ENCODE data around the gene CADM2.

The CADM2 gene

DNA sequence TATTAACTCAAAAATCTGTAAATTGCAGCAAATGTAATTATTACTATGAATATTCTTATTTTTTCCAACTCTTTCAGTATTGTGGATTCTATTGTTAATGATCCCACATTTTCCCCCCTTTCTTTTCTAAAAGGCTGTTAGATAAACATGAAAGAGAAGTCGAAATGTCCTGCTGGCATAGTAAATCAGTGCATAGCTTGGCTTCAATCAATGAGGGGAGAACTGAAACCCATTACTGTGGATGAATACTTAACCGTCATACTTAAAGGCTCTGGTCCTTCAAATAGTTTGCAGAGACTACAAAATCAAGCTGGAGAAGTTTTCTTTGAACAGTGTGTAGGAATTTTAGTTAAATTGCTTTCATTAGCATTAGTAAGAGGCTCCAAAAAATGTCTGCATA lies 667.9 kb downstream of the CADM2 start:
- H3K9me3 ChIP-seq (ENCODE audit: low read depth, low read length) = no peaks in the 10 kb centered on the region
- TF ChIP-seq POLR2AphosphoS5 (IDR thresholded peaks at IDR 0.05; ENCODE audit: borderline replicate concordance, low read depth, low read length) (no peak), FOXP2 (optimal IDR thresholded peaks at IDR 0.05; ENCODE audit: control extremely low read depth, extremely low read length, insufficient read depth) (no peak), EZH2 (IDR thresholded peaks at IDR 0.05) (no peak)
- DNase-seq (ENCODE audit: low read depth, low spot score) = no peak
- H3K36me3 ChIP-seq (ENCODE audit: insufficient read depth, low read length) = no peaks in the 10 kb centered on the region
- no peak overlapping the region for H3K9ac ChIP-seq (ENCODE audit: insufficient read length)
- H3K27ac ChIP-seq = no peak overlapping the region
- no peak overlapping the region for H3K4me3 ChIP-seq

DNA sequence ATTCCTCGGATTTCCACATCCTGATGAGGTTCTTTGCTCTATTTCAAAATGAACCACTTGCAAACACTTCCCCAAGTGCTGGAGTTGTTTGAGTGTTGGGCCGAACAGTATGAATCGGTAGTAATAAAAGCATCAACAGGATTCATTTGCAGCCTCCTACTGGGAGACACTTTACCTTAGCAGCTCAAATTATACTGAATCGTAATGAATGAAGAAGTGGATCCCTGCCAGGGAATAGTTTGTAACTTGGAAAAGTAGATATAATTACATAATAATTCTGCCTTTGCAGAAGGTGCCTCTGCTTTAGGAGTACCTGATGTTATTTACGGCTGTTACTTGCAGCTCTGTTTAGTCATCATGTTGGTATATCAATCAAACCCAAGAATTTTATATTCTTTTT lies 669.1 kb downstream of the CADM2 start:
- DNase-seq (ENCODE audit: low read depth, low spot score) = no peak
- Histone ChIP-seq H3K9me3 (ENCODE audit: low read depth, low read length) (no peaks in the 10 kb centered on the region), H3K36me3 (ENCODE audit: insufficient read depth, low read length) (no peaks in the 10 kb centered on the region), H3K27ac (no peak overlapping the region), H3K9ac (ENCODE audit: insufficient read length) (no peak overlapping the region), H3K4me3 (no peak overlapping the region)
- no peak for TF ChIP-seq EZH2 (IDR thresholded peaks at IDR 0.05)
- TF ChIP-seq FOXP2 (optimal IDR thresholded peaks at IDR 0.05; ENCODE audit: control extremely low read depth, extremely low read length, insufficient read depth) = no peak
- no peak for TF ChIP-seq POLR2AphosphoS5 (IDR thresholded peaks at IDR 0.05; ENCODE audit: borderline replicate concordance, low read depth, low read length)

DNA sequence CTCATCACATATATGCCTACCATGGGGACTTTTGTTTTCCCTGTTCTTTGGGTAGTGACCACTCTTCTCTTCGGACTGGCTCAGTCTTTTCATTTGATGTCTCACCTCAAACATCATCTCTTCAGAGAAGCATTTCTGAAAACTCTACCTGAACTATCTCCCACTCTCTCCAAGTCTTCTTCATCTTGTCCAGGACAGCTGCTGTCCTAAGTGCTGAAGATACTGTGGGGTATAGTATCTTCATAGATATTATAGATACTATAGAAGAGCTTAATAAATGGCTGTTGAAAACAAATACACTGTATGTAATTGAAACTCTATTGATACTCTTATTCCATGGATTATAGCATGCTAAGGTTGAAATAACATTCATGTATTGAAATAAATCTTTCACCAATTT lies 672.3 kb downstream of the CADM2 start:
- Histone ChIP-seq H3K9me3 (ENCODE audit: low read depth, low read length) (no peaks in the 10 kb centered on the region), H3K4me3 (no peak overlapping the region), H3K27ac (no peak overlapping the region), H3K36me3 (ENCODE audit: insufficient read depth, low read length) (no peaks in the 10 kb centered on the region), H3K9ac (ENCODE audit: insufficient read length) (no peak overlapping the region)
- DNase-seq (ENCODE audit: low read depth, low spot score) = no peak
- TF ChIP-seq FOXP2 (optimal IDR thresholded peaks at IDR 0.05; ENCODE audit: control extremely low read depth, extremely low read length, insufficient read depth) (no peak), EZH2 (IDR thresholded peaks at IDR 0.05) (no peak), POLR2AphosphoS5 (IDR thresholded peaks at IDR 0.05; ENCODE audit: borderline replicate concordance, low read depth, low read length) (no peak)

DNA sequence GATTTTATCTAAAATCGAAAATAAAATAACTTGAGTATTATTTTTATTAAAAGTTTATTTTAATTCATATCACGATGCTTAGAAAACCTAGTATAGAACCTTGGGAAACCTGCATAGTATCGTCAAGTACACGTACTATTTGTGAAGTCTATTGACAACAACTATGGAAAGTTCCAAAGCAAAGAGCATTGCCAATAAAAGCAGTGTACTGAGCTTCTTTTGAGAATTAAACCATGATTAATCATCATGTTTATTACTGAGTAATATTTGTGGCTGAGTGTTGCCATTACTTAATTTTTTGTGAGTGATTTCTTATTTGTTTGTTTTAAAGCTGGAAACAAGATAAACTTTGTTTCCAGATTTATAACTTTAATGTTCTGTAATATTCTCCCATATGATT lies 674.1 kb downstream of the CADM2 start:
- H3K36me3 ChIP-seq (ENCODE audit: insufficient read depth, low read length) = no peaks in the 10 kb centered on the region
- DNase-seq (ENCODE audit: low read depth, low spot score) = no peak
- no peak overlapping the region for H3K27ac ChIP-seq
- no peak overlapping the region for H3K4me3 ChIP-seq
- H3K9ac ChIP-seq (ENCODE audit: insufficient read length) = no peak overlapping the region
- TF ChIP-seq FOXP2 (optimal IDR thresholded peaks at IDR 0.05; ENCODE audit: control extremely low read depth, extremely low read length, insufficient read depth) (no peak), EZH2 (IDR thresholded peaks at IDR 0.05) (no peak), POLR2AphosphoS5 (IDR thresholded peaks at IDR 0.05; ENCODE audit: borderline replicate concordance, low read depth, low read length) (no peak)
- H3K9me3 ChIP-seq (ENCODE audit: low read depth, low read length) = no peaks in the 10 kb centered on the region

DNA sequence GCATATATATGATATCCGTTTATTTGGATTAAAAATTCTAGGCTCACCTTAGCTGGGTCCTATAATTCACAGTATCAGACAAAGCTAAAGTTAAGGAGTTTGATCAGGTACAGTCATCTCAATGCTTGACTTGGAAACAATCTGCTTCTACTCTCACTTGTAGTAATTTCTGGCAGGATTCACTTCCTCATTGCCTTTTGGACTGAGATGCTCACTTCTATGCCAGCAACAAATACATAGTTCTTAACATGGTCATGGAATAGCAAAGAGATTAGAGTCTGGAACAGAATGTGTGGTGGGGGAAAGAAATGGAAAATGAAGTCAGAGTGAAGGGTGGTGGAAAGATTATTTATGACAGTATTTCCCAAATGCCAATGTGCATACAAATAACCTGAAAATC lies 693.6 kb downstream of the CADM2 start:
- no peak for DNase-seq (ENCODE audit: low read depth, low spot score)
- no peak for TF ChIP-seq POLR2AphosphoS5 (IDR thresholded peaks at IDR 0.05; ENCODE audit: borderline replicate concordance, low read depth, low read length)
- Histone ChIP-seq H3K36me3 (ENCODE audit: insufficient read depth, low read length) (no peaks in the 10 kb centered on the region), H3K9ac (ENCODE audit: insufficient read length) (no peak overlapping the region), H3K4me3 (no peak overlapping the region), H3K9me3 (ENCODE audit: low read depth, low read length) (no peaks in the 10 kb centered on the region), H3K27ac (no peak overlapping the region)

DNA sequence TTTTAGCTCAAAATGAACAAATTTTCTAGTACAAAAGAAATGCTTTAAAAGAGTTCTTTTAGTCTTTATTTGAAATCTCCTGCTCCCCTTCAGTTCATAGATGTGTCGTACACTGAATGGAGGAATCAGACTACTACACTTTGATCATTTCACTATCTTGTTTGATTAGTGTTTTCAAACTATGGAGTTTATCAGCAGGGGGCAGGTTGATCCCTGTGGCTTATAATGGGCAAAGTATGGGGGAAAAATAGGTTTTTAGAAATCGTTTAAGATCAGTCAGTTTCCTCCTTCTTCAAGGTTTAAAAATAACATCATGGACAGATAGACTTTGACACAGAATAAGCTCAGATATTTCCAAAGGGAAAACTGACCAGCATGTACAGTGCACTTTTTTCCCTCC lies 701.7 kb downstream of the CADM2 start:
- TF ChIP-seq EZH2 (IDR thresholded peaks at IDR 0.05) (no peak), POLR2AphosphoS5 (IDR thresholded peaks at IDR 0.05; ENCODE audit: borderline replicate concordance, low read depth, low read length) (no peak), FOXP2 (optimal IDR thresholded peaks at IDR 0.05; ENCODE audit: control extremely low read depth, extremely low read length, insufficient read depth) (no peak)
- no peak for DNase-seq (ENCODE audit: low read depth, low spot score)
- H3K9ac ChIP-seq (ENCODE audit: insufficient read length) = no peak overlapping the region
- H3K9me3 ChIP-seq (ENCODE audit: low read depth, low read length) = no peaks in the 10 kb centered on the region
- H3K36me3 ChIP-seq (ENCODE audit: insufficient read depth, low read length) = no peaks in the 10 kb centered on the region
- H3K27ac ChIP-seq = no peak overlapping the region
- no peak overlapping the region for H3K4me3 ChIP-seq

DNA sequence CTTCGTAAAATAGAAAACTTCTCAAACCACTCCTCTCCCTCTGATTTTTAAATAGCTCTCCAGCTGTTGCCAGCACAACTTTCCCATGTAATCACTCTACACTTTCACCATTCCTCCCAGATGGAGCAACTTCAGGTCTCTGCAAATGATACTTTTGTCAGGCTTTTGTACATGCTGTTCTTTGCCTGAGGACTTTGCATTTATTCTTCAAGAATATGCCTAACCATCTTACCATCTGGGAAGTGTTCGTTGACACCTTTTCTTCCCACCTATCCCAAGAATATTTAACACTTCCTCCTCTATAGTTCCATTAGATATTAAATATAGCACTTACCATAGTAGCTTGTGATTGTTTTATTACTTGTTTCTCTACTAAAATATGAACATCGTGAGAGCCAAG lies 703.7 kb downstream of the CADM2 start:
- no peak overlapping the region for H3K27ac ChIP-seq
- no peak overlapping the region for H3K9ac ChIP-seq (ENCODE audit: insufficient read length)
- DNase-seq (ENCODE audit: low read depth, low spot score) = no peak
- no peak overlapping the region for H3K4me3 ChIP-seq
- TF ChIP-seq FOXP2 (optimal IDR thresholded peaks at IDR 0.05; ENCODE audit: control extremely low read depth, extremely low read length, insufficient read depth) (no peak), EZH2 (IDR thresholded peaks at IDR 0.05) (no peak), POLR2AphosphoS5 (IDR thresholded peaks at IDR 0.05; ENCODE audit: borderline replicate concordance, low read depth, low read length) (no peak)
- H3K9me3 ChIP-seq (ENCODE audit: low read depth, low read length) = no peaks in the 10 kb centered on the region
- H3K36me3 ChIP-seq (ENCODE audit: insufficient read depth, low read length) = no peaks in the 10 kb centered on the region

DNA sequence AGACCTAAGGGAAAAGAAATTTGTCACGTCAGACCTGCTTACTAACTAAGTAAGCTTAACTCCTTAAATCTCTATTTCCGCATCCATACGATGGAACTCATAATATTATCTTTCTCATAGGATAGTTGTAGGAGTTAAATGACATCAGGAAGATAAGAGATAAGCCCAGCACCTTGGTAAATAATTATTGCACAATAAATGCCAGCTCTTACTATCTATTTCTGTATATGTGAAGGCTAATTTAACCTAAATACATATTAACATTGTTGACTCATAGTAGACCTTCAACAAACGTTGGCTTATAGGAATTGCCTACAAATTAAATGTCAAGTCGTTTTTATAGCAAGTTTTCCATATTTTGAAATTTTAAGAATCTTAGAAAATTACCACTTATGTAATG lies 709.0 kb downstream of the CADM2 start:
- Histone ChIP-seq H3K9ac (ENCODE audit: insufficient read length) (no peak overlapping the region), H3K36me3 (ENCODE audit: insufficient read depth, low read length) (no peaks in the 10 kb centered on the region), H3K27ac (no peak overlapping the region), H3K9me3 (ENCODE audit: low read depth, low read length) (no peaks in the 10 kb centered on the region), H3K4me3 (no peak overlapping the region)
- no peak for TF ChIP-seq EZH2 (IDR thresholded peaks at IDR 0.05)
- DNase-seq (ENCODE audit: low read depth, low spot score) = no peak

DNA sequence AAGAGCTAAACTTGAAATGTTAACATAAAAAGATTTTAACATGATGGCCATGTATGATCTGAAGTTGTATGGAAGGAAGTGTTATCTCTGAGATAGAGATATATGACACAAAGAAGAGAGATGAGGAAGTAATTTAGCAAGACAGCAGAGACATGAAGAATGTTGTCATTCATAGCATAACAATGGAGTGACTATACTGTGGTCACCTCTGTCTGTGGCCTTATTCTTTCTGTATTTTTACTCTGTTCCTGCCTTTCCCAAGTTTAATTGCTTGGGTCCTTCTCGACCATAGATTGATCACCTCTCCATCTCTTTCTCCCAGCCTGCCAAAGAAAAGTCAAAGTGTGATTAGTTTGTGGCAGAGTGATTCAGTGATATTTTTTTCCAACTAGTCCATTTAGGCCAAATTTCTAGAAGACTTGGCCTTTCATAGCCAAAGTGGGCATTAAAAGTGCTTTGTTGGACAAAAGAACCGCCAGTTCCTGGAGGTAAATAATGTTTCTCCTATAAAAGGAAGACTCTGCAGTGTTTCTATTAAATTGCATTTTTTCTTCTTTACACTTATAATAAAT lies 711.9 kb downstream of the CADM2 start:
- no peak for DNase-seq (ENCODE audit: low read depth, low spot score)
- H3K9me3 ChIP-seq (ENCODE audit: low read depth, low read length) = no peaks in the 10 kb centered on the region
- H3K4me3 ChIP-seq = no peak overlapping the region
- H3K9ac ChIP-seq (ENCODE audit: insufficient read length) = no peak overlapping the region
- no peaks in the 10 kb centered on the region for H3K36me3 ChIP-seq (ENCODE audit: insufficient read depth, low read length)
- TF ChIP-seq FOXP2 (optimal IDR thresholded peaks at IDR 0.05; ENCODE audit: control extremely low read depth, extremely low read length, insufficient read depth) (no peak), POLR2AphosphoS5 (IDR thresholded peaks at IDR 0.05; ENCODE audit: borderline replicate concordance, low read depth, low read length) (no peak), EZH2 (IDR thresholded peaks at IDR 0.05) (no peak)
- H3K27ac ChIP-seq = no peak overlapping the region

Measured in SK-N-MC (cell line).